GM19238 (cell line): ENCODE results near the gene USP17L12.
"Not testable (repeated sequence)": the region's sequence is repeated elsewhere in the genome, so short reads cannot be mapped to it uniquely, and the experiment has no call there.

ENCODE experiments used
- DNase-seq: peaks from one replicate; pipeline ENCODE4 v3.0.0; 2011; ENCODE audit warnings: low spot score; ENCODE audit not compliant: insufficient read length

The USP17L12 gene

GRCh38 chr4:9219852-9220251, at the start of gene USP17L12:
Gene USP17L12 (plus strand): TSS chr4:9220152. CDS start chr4:9220152, 0 bp downstream.
- DNase-seq, result not testable (repeated sequence)

- not testable (repeated sequence) for DNase-seq
These were observed 9.6 kb upstream of the USP17L12 start, which contains the start of gene USP17L10 for GRCh38 chr4:9210357-9210756. Gene USP17L10 (plus strand): TSS chr4:9210657. CDS start chr4:9210657, 0 bp downstream.

DNA sequence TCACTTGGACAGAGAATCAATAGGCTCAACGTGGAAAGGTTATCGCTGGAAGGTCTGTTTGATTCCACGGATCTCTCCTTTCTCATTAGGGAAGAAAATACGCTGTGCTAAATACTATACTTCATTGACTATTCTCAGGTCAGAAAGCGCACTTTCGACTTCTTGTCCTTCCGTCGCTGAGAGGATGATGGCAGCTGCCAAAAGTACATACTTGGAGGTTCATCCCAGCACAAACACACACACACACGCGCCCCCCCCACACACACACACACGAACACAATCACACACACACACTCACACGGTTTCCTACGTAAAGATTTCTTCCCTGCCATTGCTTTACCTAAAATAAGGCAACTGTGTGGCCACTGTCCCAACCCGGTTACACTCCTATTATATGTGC, 5.3 kb upstream of the USP17L12 start:
- not testable (repeated sequence) for DNase-seq

DNA sequence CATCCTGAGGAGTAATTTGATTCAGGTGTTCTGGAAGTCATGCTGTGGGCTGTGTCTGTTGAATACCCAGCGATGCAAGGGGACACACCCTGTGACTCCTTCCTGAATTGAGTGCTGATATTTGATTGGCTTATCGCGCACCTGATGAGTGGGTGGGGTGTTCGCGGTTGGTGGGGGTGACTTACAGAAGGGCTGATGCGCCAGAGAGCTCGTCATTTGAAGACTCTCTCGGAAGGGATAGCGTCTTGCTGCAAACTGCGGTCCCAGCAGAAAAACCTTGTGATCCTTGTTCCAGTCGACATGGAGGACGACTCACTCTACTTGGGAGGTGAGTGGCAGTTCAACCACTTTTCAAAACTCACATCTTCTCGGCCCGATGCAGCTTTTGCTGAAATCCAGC, 4.8 kb upstream of the USP17L12 start, which contains the start of gene USP17L11:
Gene USP17L11 (plus strand): TSS at position 301 of the 400 bp plus-strand sequence. CDS start 0 bp downstream, at position 301.
- DNase-seq, result not testable (repeated sequence)

DNA sequence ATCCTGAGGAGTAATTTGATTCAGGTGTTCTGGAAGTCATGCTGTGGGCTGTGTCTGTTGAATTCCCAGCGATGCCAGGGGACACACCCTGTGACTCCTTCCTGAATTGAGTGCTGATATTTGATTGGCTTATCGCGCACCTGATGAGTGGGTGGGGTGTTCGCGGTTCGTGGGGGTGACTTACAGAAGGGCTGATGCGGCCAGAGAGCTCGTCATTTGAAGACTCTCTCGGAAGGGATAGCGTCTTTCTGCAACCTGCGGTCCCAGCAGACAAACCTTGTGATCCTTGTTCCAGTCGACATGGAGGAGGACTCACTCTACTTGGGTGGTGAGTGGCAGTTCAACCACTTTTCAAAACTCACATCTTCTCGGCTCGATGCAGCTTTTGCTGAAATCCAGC, 4.6 kb downstream of the USP17L12 start, which contains the start of gene USP17L13:
Gene USP17L13 (plus strand): TSS at position 301 of the 400 bp plus-strand sequence. CDS start 0 bp downstream, at position 301.
- DNase-seq, result not testable (repeated sequence)

- not testable (repeated sequence) for DNase-seq
These were observed 10.3 kb downstream of the USP17L12 start for GRCh38 chr4:9230249-9230648.

DNA sequence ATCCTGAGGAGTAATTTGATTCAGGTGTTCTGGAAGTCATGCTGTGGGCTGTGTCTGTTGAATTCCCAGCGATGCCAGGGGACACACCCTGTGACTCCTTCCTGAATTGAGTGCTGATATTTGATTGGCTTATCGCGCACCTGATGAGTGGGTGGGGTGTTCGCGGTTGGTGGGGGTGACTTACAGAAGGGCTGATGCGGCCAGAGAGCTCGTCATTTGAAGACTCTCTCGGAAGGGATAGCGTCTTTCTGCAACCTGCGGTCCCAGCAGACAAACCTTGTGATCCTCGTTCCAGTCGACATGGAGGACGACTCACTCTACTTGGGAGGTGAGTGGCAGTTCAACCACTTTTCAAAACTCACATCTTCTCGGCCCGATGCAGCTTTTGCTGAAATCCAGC, 14.1 kb downstream of the USP17L12 start, which contains the start of gene USP17L15:
Gene USP17L15 (plus strand): TSS at position 301 of the 400 bp plus-strand sequence. CDS start 0 bp downstream, at position 301.
- not testable (repeated sequence) for DNase-seq

GRCh38 chr4:9238461-9238860, 18.5 kb downstream of the USP17L12 start:
- not testable (repeated sequence) for DNase-seq

GRCh38 chr4:9243579-9243978, 23.6 kb downstream of the USP17L12 start, which contains the start of gene USP17L17:
Gene USP17L17 (plus strand): TSS chr4:9243879. CDS start chr4:9243879, 0 bp downstream.
- not testable (repeated sequence) for DNase-seq

DNA sequence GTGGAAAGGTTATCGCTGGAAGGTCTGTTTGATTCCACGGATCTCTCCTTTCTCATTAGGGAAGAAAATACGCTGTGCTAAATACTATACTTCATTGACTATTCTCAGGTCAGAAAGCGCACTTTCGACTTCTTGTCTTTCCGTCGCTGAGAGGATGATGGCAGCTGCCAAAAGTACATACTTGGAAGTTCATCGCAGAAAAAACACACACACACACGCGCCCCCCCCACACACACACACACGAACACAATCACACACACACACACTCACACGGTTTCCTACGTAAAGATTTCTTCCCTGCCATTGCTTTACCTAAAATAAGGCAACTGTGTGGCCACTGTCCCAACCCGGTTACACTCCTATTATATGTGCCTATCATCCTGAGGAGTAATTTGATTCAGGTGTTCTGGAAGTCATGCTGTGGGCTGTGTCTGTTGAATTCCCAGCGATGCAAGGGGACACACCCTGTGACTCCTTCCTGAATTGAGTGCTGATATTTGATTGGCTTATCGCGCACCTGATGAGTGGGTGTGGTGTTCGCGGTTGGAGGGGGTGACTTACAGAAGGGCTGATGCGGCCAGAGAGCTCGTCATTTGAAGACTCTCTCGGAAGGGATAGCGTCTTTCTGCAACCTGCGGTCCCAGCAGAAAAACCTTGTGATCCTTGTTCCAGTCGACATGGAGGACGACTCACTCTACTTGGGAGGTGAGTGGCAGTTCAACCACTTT, 28.2 kb downstream of the USP17L12 start, which contains the start of gene USP17L18:
Gene USP17L18 (plus strand): TSS at position 678 of the 728 bp plus-strand sequence. CDS start 0 bp downstream, at position 678.
- not testable (repeated sequence) for DNase-seq

DNA sequence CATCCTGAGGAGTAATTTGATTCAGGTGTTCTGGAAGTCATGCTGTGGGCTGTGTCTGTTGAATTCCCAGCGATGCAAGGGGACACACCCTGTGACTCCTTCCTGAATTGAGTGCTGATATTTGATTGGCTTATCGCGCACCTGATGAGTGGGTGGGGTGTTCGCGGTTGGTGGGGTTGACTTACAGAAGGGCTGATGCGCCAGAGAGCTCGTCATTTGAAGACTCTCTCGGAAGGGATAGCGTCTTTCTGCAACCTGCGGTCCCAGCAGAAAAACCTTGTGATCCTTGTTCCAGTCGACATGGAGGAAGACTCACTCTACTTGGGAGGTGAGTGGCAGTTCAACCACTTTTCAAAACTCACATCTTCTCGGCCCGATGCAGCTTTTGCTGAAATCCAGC, 33.1 kb downstream of the USP17L12 start, which contains the start of gene USP17L19:
Gene USP17L19 (plus strand): TSS at position 301 of the 400 bp plus-strand sequence. CDS start 0 bp downstream, at position 301.
- not testable (repeated sequence) for DNase-seq

GRCh38 chr4:9257824-9258223, 37.9 kb downstream of the USP17L12 start, which contains the start of gene USP17L20:
Gene USP17L20 (plus strand): TSS chr4:9258124. CDS start chr4:9258124, 0 bp downstream.
- not testable (repeated sequence) for DNase-seq

DNA sequence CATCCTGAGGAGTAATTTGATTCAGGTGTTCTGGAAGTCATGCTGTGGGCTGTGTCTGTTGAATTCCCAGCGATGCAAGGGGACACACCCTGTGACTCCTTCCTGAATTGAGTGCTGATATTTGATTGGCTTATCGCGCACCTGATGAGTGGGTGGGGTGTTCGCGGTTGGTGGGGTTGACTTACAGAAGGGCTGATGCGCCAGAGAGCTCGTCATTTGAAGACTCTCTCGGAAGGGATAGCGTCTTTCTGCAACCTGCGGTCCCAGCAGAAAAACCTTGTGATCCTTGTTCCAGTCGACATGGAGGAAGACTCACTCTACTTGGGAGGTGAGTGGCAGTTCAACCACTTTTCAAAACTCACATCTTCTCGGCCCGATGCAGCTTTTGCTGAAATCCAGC, 42.6 kb downstream of the USP17L12 start, which contains the start of gene USP17L21:
Gene USP17L21 (plus strand): TSS at position 301 of the 400 bp plus-strand sequence. CDS start 0 bp downstream, at position 301.
- not testable (repeated sequence) for DNase-seq

DNA sequence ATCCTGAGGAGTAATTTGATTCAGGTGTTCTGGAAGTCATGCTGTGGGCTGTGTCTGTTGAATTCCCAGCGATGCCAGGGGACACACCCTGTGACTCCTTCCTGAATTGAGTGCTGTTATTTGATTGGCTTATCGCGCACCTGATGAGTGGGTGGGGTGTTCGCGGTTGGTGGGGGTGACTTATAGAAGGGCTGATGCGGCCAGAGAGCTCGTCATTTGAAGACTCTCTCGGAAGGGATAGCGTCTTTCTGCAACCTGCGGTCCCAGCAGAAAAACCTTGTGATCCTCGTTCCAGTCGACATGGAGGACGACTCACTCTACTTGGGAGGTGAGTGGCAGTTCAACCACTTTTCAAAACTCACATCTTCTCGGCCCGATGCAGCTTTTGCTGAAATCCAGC, 47.4 kb downstream of the USP17L12 start, which contains the start of gene USP17L22:
Gene USP17L22 (plus strand): TSS at position 301 of the 400 bp plus-strand sequence. CDS start 0 bp downstream, at position 301.
- not testable (repeated sequence) for DNase-seq
